Uterus (tissue), 2 donors: ENCODE data around the gene SLITRK5.

Experiments
- POLR2A ChIP-seq, 2 donors: fragments of 450-650 bp; IDR thresholded peaks; one replicate each; pipeline ENCODE4 v1.6.1; 2016; ENCODE audit warnings: antibody characterized with exemption in 2 of 2, mild to moderate bottlenecking in 1 of 2, moderate library complexity in 1 of 2
- TF ChIP-seq, protein P1 (sequence below), 4 experiments: fragments of 200-600 bp in 2 of 4; fragments of 450-650 bp in 2 of 4; sonication (generic) in 2 of 4; IDR thresholded peaks; one replicate each; pipeline ENCODE4 v1.5.1; 2016 to 2019; ENCODE audit warnings: antibody characterized with exemption in 4 of 4, mild to moderate bottlenecking in 2 of 4, moderate library complexity in 1 of 4

DNA sequence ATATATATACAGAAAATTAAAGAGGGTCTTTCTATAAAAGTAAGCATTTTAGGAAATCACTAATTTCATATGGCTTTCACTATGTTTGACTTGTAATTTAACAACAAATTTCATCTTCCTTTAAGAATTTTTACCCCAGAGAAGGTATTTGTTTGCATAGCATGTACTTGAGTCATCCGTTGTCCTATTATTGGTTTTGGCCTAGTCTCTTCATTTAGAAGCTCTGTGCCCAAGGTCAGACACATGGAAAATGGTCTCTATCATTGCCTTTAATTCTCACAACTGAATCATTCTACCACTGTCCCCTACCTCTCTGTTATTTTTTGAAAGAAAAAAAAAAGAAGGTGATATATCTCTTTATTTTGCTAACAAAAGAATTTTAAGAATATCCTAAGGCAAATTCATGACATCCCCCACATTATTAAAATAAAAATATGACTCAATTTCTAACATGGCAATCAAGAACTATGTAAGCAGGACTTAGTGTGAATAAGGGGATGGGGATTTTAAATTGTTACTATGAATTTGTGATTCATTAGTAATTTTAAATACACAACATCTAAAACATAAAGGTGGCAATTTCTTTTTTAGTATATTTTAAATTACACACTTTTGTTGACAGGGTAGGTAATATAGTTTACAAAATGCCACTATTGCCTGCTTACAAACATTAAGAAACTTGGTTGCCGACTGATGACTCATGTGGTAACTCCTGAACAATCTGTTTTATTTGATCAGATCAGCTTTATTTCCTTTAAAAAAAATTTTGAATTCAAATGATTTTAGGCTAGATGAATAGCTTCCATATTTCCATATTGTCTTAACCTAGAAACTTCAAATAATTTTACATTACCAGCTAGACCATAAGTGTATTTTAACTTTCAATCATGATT lies 13.9 kb downstream of the SLITRK5 start:
- TF ChIP-seq, protein P1, sequence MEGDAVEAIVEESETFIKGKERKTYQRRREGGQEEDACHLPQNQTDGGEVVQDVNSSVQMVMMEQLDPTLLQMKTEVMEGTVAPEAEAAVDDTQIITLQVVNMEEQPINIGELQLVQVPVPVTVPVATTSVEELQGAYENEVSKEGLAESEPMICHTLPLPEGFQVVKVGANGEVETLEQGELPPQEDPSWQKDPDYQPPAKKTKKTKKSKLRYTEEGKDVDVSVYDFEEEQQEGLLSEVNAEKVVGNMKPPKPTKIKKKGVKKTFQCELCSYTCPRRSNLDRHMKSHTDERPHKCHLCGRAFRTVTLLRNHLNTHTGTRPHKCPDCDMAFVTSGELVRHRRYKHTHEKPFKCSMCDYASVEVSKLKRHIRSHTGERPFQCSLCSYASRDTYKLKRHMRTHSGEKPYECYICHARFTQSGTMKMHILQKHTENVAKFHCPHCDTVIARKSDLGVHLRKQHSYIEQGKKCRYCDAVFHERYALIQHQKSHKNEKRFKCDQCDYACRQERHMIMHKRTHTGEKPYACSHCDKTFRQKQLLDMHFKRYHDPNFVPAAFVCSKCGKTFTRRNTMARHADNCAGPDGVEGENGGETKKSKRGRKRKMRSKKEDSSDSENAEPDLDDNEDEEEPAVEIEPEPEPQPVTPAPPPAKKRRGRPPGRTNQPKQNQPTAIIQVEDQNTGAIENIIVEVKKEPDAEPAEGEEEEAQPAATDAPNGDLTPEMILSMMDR (IDR thresholded peaks at IDR 0.05): no peak
- TF ChIP-seq POLR2A (IDR thresholded peaks at IDR 0.05): no peak
